H9 (cell line): ENCODE measurements around the gene FADS2. TPM values are rescaled to one million over a fixed set of nuclear protein-coding genes. Genes with fewer than 3 reads are reported as not detected.

Experiments used
- DNase-seq: peaks from one replicate; pipeline ENCODE4 v3.0.0-alpha.2; 2017
- H2AFZ ChIP-seq: one replicate; pipeline ENCODE4 v1.6.1; 2013; ENCODE audit warnings: mild to moderate bottlenecking, low read length, control low read depth, moderate library complexity
- H2AK5ac ChIP-seq: 2 replicates; pipeline ENCODE4 v1.6.1; 2013; ENCODE audit warnings: low read length, control low read depth, mixed read lengths; ENCODE audit not compliant: insufficient read length
- H2BK120ac ChIP-seq: one replicate; pipeline ENCODE4 v1.6.1; 2013; ENCODE audit warnings: low read depth, mild to moderate bottlenecking, low read length, control low read depth, inconsistent platforms; ENCODE audit not compliant: poor library complexity, severe bottlenecking
- H2BK12ac ChIP-seq: 2 replicates; pipeline ENCODE4 v1.6.1; 2013; ENCODE audit warnings: low read length, control low read depth, mixed read lengths, low read depth; ENCODE audit not compliant: insufficient read length
- H2BK15ac ChIP-seq: 2 replicates; pipeline ENCODE4 v1.6.1; 2013; ENCODE audit warnings: low read depth, low read length, control low read depth
- H2BK20ac ChIP-seq: one replicate; pipeline ENCODE4 v1.6.1; 2013; ENCODE audit warnings: low read depth, mild to moderate bottlenecking, low read length, control low read depth, inconsistent platforms; ENCODE audit not compliant: poor library complexity, severe bottlenecking
- H2BK5ac ChIP-seq: 2 replicates; pipeline ENCODE4 v1.6.1; 2013; ENCODE audit warnings: low read length, control low read depth, mixed read lengths; ENCODE audit not compliant: insufficient read length
- H3K14ac ChIP-seq: 2 replicates; pipeline ENCODE4 v1.6.1; 2013; ENCODE audit warnings: low read length, control low read depth; ENCODE audit not compliant: insufficient read depth
- H3K18ac ChIP-seq: 2 replicates; pipeline ENCODE4 v1.6.1; 2013; ENCODE audit warnings: low read depth, mild to moderate bottlenecking, mixed read lengths, low read length, control low read depth; ENCODE audit not compliant: insufficient read length
- H3K23ac ChIP-seq: 2 replicates; pipeline ENCODE4 v1.6.1; 2013; ENCODE audit warnings: low read length, control low read depth, mixed read lengths, low read depth; ENCODE audit not compliant: insufficient read length
- H3K23me2 ChIP-seq: 2 replicates; pipeline ENCODE4 v1.6.1; 2013; ENCODE audit warnings: low read depth, mild to moderate bottlenecking, mixed read lengths, low read length, control low read depth; ENCODE audit not compliant: insufficient read length, poor library complexity, severe bottlenecking
- H3K27ac ChIP-seq: 2 replicates; pipeline ENCODE4 v1.5.1; 2013; ENCODE audit warnings: low read length, control low read depth, mixed read lengths, low read depth; ENCODE audit not compliant: insufficient read length
- H3K27me3 ChIP-seq: 2 replicates; pipeline ENCODE4 v1.6.1; 2013; ENCODE audit warnings: low read length, control low read depth, inconsistent platforms; ENCODE audit not compliant: insufficient read depth
- H3K4ac ChIP-seq: 2 replicates; pipeline ENCODE4 v1.6.1; 2013; ENCODE audit warnings: low read depth, mild to moderate bottlenecking, control low read depth, inconsistent platforms, low read length, moderate library complexity
- H3K4me1 ChIP-seq: 2 replicates; pipeline ENCODE4 v1.6.1; 2013; ENCODE audit warnings: low read length, control low read depth, inconsistent platforms; ENCODE audit not compliant: insufficient read depth
- H3K4me2 ChIP-seq: 2 replicates; pipeline ENCODE4 v1.6.1; 2013; ENCODE audit warnings: low read length, control low read depth, mixed read lengths; ENCODE audit not compliant: insufficient read length, insufficient read depth
- H3K56ac ChIP-seq: 2 replicates; pipeline ENCODE4 v1.6.1; 2013; ENCODE audit warnings: low read depth, mild to moderate bottlenecking, mixed read lengths, low read length, control low read depth; ENCODE audit not compliant: insufficient read length
- H3K79me1 ChIP-seq: 2 replicates; pipeline ENCODE4 v1.6.1; 2013; ENCODE audit warnings: low read depth, mild to moderate bottlenecking, moderate library complexity, low read length, control low read depth, inconsistent platforms; ENCODE audit not compliant: insufficient read depth, poor library complexity, severe bottlenecking
- H3K79me2 ChIP-seq: 2 replicates; pipeline ENCODE4 v1.6.1; 2013; ENCODE audit warnings: low read length, control low read depth, inconsistent platforms; ENCODE audit not compliant: insufficient read depth
- H3K9ac ChIP-seq: 2 replicates; pipeline ENCODE4 v1.6.1; 2013; ENCODE audit warnings: low read length, control low read depth, mixed read lengths; ENCODE audit not compliant: insufficient read length; ENCODE audit errors: extremely low read depth
- H3K9me3 ChIP-seq: one replicate; pipeline ENCODE4 v1.6.1; 2013; ENCODE audit warnings: low read depth, low read length, inconsistent platforms; ENCODE audit not compliant: control insufficient read depth
- H3T11ph ChIP-seq: one replicate; pipeline ENCODE4 v1.6.1; 2013; ENCODE audit warnings: mild to moderate bottlenecking, low read length, control low read depth, inconsistent platforms
- H4K20me1 ChIP-seq: one replicate; pipeline ENCODE4 v1.6.1; 2013; ENCODE audit not compliant: control insufficient read depth, insufficient read length, insufficient read depth
- H4K5ac ChIP-seq: 2 replicates; pipeline ENCODE4 v1.6.1; 2013; ENCODE audit warnings: low read depth, mild to moderate bottlenecking, mixed read lengths, low read length, control low read depth; ENCODE audit not compliant: insufficient read length
- H4K8ac ChIP-seq: replicated peaks from 2 replicates; pipeline ENCODE4 v1.6.1; 2013; ENCODE audit warnings: low read length, control low read depth, mixed read lengths, low read depth; ENCODE audit not compliant: insufficient read length
- H4K91ac ChIP-seq: 2 replicates; pipeline ENCODE4 v1.6.1; 2013; ENCODE audit warnings: low read depth, mild to moderate bottlenecking, moderate library complexity, mixed read lengths, low read length, control low read depth; ENCODE audit not compliant: insufficient read length
- H3K27ac Mint-ChIP-seq, 3 experiments: 2 replicates in 2 of 3; 3 replicates in 1 of 3; pipeline ENCODE4 v1.8.0; 2020 to 2021; ENCODE audit warnings: mixed read lengths in 3 of 3, mild to moderate bottlenecking in 1 of 3, moderate library complexity in 1 of 3
- H3K27me3 Mint-ChIP-seq: 2 replicates; pipeline ENCODE4 v1.8.0; 2021; ENCODE audit warnings: low read depth, mild to moderate bottlenecking, moderate library complexity, mixed read lengths
- H3K36me3 Mint-ChIP-seq, 3 experiments: 2 replicates in 2 of 3; 3 replicates in 1 of 3; pipeline ENCODE4 v1.8.0; 2020 to 2021; ENCODE audit warnings: low read depth in 3 of 3, mixed read lengths in 3 of 3; ENCODE audit not compliant: insufficient read depth in 1 of 3
- H3K4me1 Mint-ChIP-seq, 2 experiments: 2 replicates each; pipeline ENCODE4 v1.8.0; 2020; ENCODE audit warnings: mixed read lengths in 2 of 2
- H3K4me3 Mint-ChIP-seq, 2 experiments: 2 replicates in 1 of 2; 3 replicates in 1 of 2; pipeline ENCODE4 v1.8.0; 2020 to 2021; ENCODE audit warnings: mild to moderate bottlenecking in 2 of 2, mixed read lengths in 2 of 2, moderate library complexity in 1 of 2
- H3K9me3 Mint-ChIP-seq, 2 experiments: 2 replicates in 1 of 2; 3 replicates in 1 of 2; pipeline ENCODE4 v1.8.0; 2020; ENCODE audit warnings: mild to moderate bottlenecking in 2 of 2, mixed read lengths in 2 of 2, moderate library complexity in 1 of 2
- WGBS: extraction: QIAGEN DNeasy Blood & Tissue Kit; methylation state at CpG from one replicate; pipeline ENCODE4 v1.1.7; 2013; ENCODE audit warnings: missing lambda C conversion rate, low lambda C conversion rate, mixed read lengths; ENCODE audit not compliant: insufficient read length; ENCODE audit errors: extremely low coverage; 5-methylcytosine and 5-hydroxymethylcytosine counted together
- total RNA-seq: library from RNA; stranded (reverse); gene quantifications from 2 replicates; pipeline ENCODE4 v1.2.1, GENCODE V29; 2021
- TF ChIP-seq, protein P1 (sequence below): fragments of 200-600 bp; sonication (generic); conservative IDR thresholded peaks from 3 replicates; pipeline ENCODE4 v1.8.0; 2021; ENCODE audit warnings: antibody characterized with exemption, mild to moderate bottlenecking

The FADS2 gene
- total RNA-seq, 1 experiment from 2014 or later, result 322 TPM

DNA sequence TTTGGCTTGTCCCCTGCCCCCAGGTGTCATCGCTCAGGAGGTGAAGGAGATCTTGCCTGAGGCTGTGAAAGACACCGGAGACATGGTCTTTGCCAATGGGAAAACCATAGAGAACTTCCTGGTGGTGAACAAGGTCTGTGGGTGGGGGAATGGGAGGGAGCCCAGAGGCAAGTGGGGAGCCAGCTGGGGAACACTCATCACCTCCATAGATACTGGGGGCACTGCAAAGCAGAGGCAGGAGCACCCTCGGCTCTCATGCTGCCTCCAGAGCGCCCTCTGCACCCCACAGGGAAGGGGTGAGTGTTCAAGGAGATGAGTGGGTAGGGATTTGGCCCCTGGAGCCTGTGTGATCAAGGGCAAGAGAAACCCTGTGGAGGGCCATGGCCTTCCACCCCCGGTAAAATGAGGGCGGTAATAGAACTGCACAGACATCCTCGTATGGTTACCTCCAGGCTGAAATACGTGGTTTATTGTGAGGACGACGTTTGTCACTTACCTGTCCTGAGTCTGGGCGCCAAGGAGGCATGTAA is 49.7 kb upstream of the FADS2 start:
- no peak overlapping the region for H3K9ac ChIP-seq
- no peaks in the 10 kb centered on the region for H3K4me1 ChIP-seq
- peak overlapping the region in 2 of 3 experiments; percentile 22 to 76; a peak in 2 of 7 replicates for H3K27ac Mint-ChIP-seq
- no peak overlapping the region for H4K5ac ChIP-seq
- no peak overlapping the region for H3K4me2 ChIP-seq
- H2BK12ac ChIP-seq, result no peak overlapping the region
- peaks cover 2% of the 10 kb centered on the region; the same call in 1 of the 2 replicates for H3K27me3 Mint-ChIP-seq
- H3K27me3 ChIP-seq, result no peaks in the 10 kb centered on the region
- no peak overlapping the region for H3K23ac ChIP-seq
- H3K18ac ChIP-seq, result no peak overlapping the region
- H3K4ac ChIP-seq, result no peak overlapping the region
- no peak overlapping the region for H3K27ac ChIP-seq
- H3K79me2 ChIP-seq, result no peaks in the 10 kb centered on the region
- H2BK15ac ChIP-seq, result no peak overlapping the region
- peaks cover 3 to 23% (median 17%) of the 10 kb centered on the region in 3 experiments for H3K36me3 Mint-ChIP-seq
- H3K23me2 ChIP-seq, result no peaks in the 10 kb centered on the region
- no peak overlapping the region for H3K4me3 Mint-ChIP-seq
- H3K79me1 ChIP-seq, result no peaks in the 10 kb centered on the region
- H2AFZ ChIP-seq, result no peak overlapping the region
- no peak overlapping the region for H2BK5ac ChIP-seq
- H3K14ac ChIP-seq, result no peak overlapping the region
- no peak overlapping the region for H4K8ac ChIP-seq
- no peak for DNase-seq
- H2BK120ac ChIP-seq, result no peak overlapping the region
- no peak overlapping the region for H3K56ac ChIP-seq
- no peak overlapping the region for H4K91ac ChIP-seq
- no peak overlapping the region for H2AK5ac ChIP-seq
- H2BK20ac ChIP-seq, result no peak overlapping the region
- WGBS, result no CpG with 5 or more reads among the region's 11 CpGs
- H3T11ph ChIP-seq, result no peak overlapping the region
- H3K9me3 ChIP-seq, result no peaks in the 10 kb centered on the region
- no peaks in the 10 kb centered on the region for H4K20me1 ChIP-seq
- H3K9me3 Mint-ChIP-seq, result peaks cover 0 to 5% of the 10 kb centered on the region in 2 experiments; a peak in 2 of 5 replicates
- H3K4me1 Mint-ChIP-seq, result peaks cover 19 to 20% of the 10 kb centered on the region in 2 experiments
- TF ChIP-seq, protein P1, sequence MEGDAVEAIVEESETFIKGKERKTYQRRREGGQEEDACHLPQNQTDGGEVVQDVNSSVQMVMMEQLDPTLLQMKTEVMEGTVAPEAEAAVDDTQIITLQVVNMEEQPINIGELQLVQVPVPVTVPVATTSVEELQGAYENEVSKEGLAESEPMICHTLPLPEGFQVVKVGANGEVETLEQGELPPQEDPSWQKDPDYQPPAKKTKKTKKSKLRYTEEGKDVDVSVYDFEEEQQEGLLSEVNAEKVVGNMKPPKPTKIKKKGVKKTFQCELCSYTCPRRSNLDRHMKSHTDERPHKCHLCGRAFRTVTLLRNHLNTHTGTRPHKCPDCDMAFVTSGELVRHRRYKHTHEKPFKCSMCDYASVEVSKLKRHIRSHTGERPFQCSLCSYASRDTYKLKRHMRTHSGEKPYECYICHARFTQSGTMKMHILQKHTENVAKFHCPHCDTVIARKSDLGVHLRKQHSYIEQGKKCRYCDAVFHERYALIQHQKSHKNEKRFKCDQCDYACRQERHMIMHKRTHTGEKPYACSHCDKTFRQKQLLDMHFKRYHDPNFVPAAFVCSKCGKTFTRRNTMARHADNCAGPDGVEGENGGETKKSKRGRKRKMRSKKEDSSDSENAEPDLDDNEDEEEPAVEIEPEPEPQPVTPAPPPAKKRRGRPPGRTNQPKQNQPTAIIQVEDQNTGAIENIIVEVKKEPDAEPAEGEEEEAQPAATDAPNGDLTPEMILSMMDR, result no peak
